HG03159 (cell line): ENCODE results near the gene ZFR2.
"Not testable (repeated sequence)": the region's sequence is repeated elsewhere in the genome, so short reads cannot be mapped to it uniquely, and the experiment has no call there.

Source experiments
- ATAC-seq: cut with Tn5 transposase; IDR thresholded peaks from one replicate; pipeline ENCODE4 v1.9.1; 2021; ENCODE audit warnings: mild to moderate bottlenecking, moderate library complexity; ENCODE audit not compliant: unreplicated experiment

The ZFR2 gene

GRCh38 chr19:3816566-3817218 is 52.1 kb downstream of the ZFR2 start:
- no peak for ATAC-seq

- not testable (repeated sequence) for ATAC-seq
Measured at GRCh38 chr19:3816148-3816547, 52.7 kb downstream of the ZFR2 start.

- ATAC-seq: no peak
Measured at GRCh38 chr19:3814648-3815047, 54.2 kb downstream of the ZFR2 start.

GRCh38 chr19:3813473-3814392 is 55.1 kb downstream of the ZFR2 start:
- no peak for ATAC-seq

- ATAC-seq: no peak
Measured at GRCh38 chr19:3810708-3811355, 58.0 kb downstream of the ZFR2 start.

GRCh38 chr19:3809881-3810707 is 58.7 kb downstream of the ZFR2 start:
- ATAC-seq: no peak

- no peak for ATAC-seq
Measured at GRCh38 chr19:3808420-3809143, 60.3 kb downstream of the ZFR2 start.

GRCh38 chr19:3807574-3808354 is 61.1 kb downstream of the ZFR2 start:
- ATAC-seq: no peak

- ATAC-seq: no peak
Measured at GRCh38 chr19:3807131-3807480, 61.7 kb downstream of the ZFR2 start.

GRCh38 chr19:3805859-3806258 is 63.0 kb downstream of the ZFR2 start:
- ATAC-seq: no peak

GRCh38 chr19:3804429-3804828 is 64.4 kb downstream of the ZFR2 start:
- no peak for ATAC-seq

- ATAC-seq: no peak
Measured at GRCh38 chr19:3803986-3804385, 64.9 kb downstream of the ZFR2 start.

GRCh38 chr19:3803114-3803888 is 65.5 kb downstream of the ZFR2 start:
- ATAC-seq: no peak

- ATAC-seq: no peak
Measured at GRCh38 chr19:3801412-3802096, 67.3 kb downstream of the ZFR2 start.

GRCh38 chr19:3800996-3801395 is 67.8 kb downstream of the ZFR2 start:
- ATAC-seq: no peak

GRCh38 chr19:3798137-3798536 is 70.7 kb downstream of the ZFR2 start:
- no peak for ATAC-seq

GRCh38 chr19:3796358-3796757 is 72.5 kb downstream of the ZFR2 start:
- ATAC-seq: no peak

- no peak for ATAC-seq
Measured at GRCh38 chr19:3793799-3794198, 75.0 kb downstream of the ZFR2 start.
